Measurements from ENCODE around the gene SLC25A41.
"Not testable (repeated sequence)": the region's sequence is repeated elsewhere in the genome, so short reads cannot be mapped to it uniquely, and the experiment has no call there.

The SLC25A41 gene

DNA sequence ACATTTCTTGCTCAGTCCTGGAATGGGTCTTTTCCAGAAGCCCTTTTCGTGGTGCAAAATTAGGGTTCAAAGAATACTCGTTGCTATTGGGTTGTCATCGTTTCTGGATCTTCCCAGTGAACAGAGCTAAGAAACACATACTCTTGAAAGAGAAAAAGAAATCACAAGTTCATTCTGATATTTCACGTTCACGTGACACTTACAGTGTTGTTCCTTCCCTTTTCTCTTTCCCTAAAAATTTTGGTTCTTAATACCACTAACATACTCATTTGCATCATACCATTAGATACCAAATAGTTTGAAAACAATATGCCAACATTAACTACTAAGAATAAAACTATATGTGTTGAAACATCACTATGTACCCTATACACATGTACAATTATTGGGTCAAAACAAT, 27.2 kb downstream of the SLC25A41 start:
- DNase-seq: no peak

DNA sequence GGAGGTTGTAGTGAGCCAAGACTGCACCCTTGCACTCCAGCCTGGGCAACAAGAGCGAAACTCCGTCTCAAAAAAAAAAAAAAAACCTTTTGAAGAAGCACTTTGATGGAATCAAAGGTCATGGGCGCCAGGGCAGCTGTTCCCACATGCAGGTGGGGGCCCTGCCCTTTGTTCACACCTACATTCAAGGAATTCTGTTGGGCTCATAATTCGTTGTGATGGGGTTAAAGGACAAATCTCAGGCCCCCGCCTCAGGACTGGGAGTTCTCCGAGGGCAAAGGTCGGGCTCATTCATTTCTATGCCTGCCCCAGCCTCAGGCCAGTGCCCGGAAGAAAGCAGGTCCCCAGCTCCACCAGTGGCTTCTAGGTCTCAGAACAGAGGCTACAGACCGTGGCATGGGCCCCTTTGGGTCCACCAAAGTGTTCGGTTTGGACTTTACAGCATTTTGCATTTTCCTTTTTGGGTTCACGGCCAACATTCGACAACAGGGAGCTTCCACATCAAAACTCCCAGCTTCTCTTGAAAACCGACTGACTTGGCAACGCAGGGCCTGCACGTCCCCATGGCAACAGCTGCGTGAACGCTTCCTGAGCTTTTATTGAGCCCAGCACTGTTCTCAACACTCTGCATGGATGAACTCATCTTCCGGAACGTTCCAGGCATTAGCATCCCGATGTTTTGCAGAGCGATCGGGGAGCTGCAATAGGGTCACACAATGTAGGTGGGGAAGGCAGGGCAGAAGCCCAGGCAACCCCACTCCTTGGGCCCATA, 30.5 kb downstream of the SLC25A41 start:
- DNase-seq: peak; percentile 69

DNA sequence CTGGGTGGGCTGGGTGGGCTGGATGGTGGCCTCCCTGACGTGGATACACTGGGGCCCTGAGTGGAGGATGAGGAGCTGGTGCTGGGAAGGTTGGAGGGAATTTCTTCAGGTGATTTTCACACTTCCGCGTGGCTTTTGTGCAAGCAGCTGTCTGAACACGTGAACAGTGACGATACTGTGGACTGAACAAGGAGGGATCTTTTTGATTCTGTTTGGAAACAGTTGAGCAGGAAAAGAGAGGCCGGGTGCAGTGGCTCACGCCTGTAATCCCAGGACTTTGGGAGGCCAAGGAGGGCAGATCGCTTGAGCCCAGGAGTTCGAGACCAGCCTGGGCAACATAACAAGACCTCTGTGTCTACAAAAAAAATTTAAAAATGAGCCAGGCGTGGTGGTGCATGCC, 31.5 kb downstream of the SLC25A41 start:
- no peak for DNase-seq

GRCh38 chr19:6400062-6400944, 33.3 kb downstream of the SLC25A41 start:
- not testable (repeated sequence) for DNase-seq

DNA sequence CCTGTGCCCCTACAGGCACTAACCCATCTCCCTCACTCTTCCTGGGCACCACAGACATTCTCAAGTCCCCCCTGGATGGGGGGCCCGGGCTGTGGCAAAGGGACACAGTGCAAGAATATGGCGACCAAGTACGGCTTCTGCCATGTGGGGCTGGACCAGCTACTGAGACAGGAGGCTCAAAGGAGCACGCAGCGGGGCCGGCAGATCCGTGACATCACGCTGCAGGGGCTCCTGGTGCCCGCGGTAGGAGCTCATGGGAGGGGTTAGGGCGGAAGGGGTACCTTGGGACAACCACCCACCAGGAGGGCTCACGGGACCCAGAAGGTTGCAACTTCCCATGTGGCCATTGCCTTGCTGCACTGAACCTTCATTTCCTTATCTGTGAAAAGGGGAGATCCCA, 37.3 kb downstream of the SLC25A41 start:
- no peak for DNase-seq

- no peak for DNase-seq
Observed at GRCh38 chr19:6394831-6395230, 38.7 kb downstream of the SLC25A41 start.

DNA sequence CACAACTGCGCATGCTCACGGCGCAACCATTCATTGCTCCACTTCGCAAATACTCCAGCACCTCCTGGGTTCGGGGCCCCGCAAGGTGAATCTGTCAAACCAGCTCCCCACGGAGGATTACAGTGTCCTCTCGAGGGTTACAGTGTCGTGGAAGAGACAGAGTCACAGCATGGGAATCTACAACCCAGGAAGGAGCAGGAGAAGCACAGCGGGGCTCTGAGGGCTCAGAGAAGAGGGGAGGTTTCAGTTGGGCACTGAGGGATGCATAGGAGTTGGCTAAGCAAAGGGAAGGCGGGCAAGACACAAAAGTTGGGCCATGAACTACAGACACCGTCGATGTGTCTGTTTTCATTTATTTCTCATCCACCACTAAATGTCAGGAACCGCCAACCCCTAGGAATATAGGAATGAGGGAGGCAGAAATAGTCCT, 39.6 kb downstream of the SLC25A41 start:
- DNase-seq: no peak

DNA sequence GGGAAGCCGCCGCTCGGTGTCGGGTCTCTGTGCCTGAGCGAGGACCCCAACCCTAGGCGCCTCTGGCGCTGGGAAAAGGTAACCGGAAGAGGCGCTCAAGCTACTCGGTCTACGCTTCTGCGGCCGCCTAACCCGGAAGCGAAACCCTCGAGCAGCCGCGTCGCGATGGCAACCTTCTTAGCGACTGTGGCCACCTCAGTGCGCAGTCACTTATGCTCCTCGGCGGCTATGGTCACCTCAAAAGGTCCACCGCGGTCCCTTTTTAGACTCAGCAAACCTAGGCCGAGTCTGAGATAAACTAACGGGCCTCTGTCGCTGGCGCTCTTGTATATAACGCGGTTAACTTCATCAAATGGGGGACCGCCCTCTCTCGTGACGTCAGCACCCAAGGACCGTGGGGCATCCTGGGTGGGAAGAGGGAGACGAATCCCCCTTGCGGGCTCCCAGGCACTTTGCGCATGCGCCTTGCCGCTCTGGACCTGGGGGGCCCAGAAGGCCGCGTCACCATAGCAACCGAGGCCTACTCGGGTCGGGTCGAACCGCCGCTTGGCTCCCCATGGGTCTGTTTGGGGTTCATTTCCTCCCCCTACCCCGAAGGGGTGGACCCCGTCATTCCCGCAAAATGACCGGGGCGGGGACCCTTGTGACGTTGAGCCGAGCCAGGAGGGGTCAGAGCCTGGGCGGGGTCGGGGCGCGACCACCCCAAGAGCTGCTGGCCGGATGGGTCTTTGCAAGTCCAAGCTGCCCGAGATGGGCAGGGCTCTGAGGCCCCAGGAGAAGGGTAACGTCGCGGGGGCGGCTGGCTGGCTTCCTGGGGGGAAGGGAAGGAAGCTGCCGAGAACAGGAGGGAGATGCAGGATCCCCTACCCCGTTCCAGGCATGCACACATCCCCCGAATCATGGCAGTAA, 40.2 kb downstream of the SLC25A41 start, which contains the start of gene GTF2F1:
GTF2F1 (minus strand) TSS at position 91 of the 909 bp plus-strand sequence. CDS start 169 bp downstream, outside the sequence.
- DNase-seq: peak; percentile 97

DNA sequence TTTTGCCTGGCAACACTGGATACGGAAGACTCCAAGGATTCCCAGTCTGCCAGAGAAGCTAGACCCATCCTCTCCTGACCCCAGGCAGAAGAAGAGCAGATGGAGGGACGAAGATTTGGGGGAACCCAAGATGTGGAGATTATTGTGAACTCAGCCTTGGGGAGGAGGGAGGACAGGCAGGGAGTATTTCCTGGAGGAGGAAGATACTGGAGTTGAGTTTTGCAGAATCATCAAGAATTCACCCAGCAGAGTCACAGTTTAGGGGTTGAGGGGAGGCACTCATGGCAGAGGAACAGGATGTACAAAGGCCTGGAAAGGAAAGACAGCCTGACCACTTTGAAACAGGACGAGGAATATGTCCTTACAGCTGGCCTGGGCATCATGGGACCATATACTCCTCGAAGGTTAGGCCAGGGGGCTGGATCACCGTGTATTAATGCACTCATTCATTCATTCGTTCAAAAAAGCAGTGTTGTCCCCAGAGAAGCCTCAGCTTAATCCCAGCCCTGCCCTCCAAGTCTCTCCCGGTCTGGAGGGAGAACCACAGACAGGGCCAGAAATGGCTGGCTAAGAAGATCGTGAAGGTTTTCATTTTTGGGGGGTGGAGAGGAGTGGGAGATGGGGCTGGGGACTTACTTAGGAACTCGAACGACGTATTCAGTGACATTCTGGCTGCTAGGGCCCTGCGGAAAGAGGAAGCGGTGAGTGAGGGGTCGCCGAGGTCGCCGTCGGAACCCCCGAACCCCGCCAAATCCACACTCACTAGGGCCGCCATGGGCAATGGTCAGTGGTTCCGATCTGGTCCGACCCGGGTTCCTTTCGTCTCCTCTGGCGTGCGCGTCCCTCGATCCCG, 41.1 kb downstream of the SLC25A41 start:
- no peak for DNase-seq

- DNase-seq: no peak
Observed at GRCh38 chr19:6387372-6387771, 46.2 kb downstream of the SLC25A41 start.

DNA sequence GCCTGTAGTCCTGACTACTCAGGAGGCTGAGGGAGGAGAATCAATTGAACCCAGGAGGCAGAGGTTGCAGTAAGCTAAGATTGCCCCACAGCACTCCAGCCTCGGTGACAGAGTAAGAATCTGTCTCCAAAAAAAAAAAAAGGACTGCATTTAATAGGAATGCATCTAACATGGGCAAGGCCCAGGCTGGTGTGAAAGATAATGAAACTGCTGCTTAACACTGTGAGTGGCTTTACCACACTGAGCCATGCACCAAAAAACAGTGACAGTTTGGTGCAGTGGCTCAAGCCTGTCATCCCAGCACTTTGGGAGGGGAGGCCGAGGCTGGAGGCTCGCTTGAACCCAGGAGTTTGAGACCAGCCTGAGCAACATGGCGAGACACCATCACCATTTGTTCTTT, 49.2 kb downstream of the SLC25A41 start:
- no peak for DNase-seq

GRCh38 chr19:6383188-6383587, 50.4 kb downstream of the SLC25A41 start:
- DNase-seq: no peak

GRCh38 chr19:6381030-6381750, 52.4 kb downstream of the SLC25A41 start:
- DNase-seq: no peak

DNA sequence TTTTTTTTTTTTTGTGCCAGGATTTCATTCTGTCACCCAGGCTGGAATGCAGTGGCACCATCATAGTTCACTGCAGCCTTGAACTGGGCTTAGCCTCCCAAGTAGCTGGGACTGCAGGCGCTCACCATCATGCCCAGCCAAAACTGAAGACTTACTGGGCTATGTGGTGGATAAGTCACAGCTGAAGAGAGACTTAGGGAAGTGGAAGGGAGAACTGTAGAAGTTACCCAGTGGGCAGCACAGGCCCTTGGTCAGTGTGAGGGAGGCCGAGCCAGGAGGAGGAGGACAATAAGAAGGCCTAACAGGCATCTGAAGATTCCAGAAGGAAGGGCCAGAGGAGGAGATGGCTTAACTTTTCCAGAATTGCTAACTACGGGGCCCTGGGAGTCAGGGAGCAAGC, 53.8 kb downstream of the SLC25A41 start:
- DNase-seq: no peak

DNA sequence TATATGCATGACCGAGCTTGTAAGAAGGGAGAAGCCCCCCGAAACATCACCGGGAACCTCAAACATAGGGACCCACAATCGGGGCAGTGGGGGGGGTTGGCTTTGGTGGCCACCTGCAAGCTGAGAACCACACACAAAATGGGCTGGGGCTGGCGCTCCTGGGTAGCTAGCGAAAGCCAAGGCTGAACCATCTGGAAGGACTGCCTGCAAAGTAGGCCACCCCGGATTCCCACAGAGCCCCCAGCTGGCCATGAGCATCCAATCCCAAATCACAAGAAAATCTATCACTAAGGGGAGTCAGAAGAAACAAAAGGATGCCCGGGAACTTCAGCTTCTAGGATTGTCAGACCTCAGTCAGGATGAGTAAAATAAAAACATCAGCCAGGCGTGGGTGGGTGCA, 55.1 kb downstream of the SLC25A41 start:
- no peak for DNase-seq

DNA sequence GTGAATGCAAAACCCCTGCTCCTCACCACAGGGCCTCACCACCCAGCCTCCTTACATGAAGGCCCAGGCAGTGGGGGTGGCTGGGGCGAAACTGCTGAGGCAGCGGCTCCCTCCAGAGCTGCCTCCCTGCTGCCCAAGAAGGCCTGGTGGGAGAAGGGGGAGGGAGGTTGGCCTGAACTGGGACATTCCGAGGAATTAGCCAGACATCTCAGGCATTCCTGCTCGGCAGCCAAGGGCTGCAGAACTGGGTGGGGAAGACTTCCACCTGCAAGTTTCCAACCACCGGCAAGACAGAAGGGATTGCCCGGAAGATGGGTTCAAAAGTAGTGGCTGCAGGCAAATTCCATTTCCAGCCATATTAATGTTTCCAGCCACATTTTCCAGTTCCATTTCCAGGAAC, 55.5 kb downstream of the SLC25A41 start:
- peak; percentile 81 for DNase-seq

GRCh38 chr19:6376512-6377190, 56.9 kb downstream of the SLC25A41 start:
- DNase-seq: no peak
